Esophagus muscularis mucosa (tissue), 4 donors: Measurements from ENCODE around the gene PKN2. TPM values are rescaled to one million over a fixed set of nuclear protein-coding genes. Genes with fewer than 3 reads are reported as not detected.
"Not testable (repeated sequence)": the region's sequence is repeated elsewhere in the genome, so short reads cannot be mapped to it uniquely, and the experiment has no call there.

Source experiments
- DNase-seq: peaks from one replicate; pipeline ENCODE4 v3.0.0-alpha.2; 2017; ENCODE audit errors: extremely low spot score
- H3K27ac ChIP-seq, 4 donors: fragments of 200-600 bp; sonication (generic); replicated peaks in 1 of 4; 1 replicate in 3 of 4; 2 replicates in 1 of 4; pipeline ENCODE4 v1.5.1; 2016 to 2019; ENCODE audit warnings: mild to moderate bottlenecking in 1 of 4
- H3K27me3 ChIP-seq, 4 donors: fragments of 200-600 bp; sonication (generic); one replicate each; pipeline versions ENCODE4 v1.5.1 to v1.6.0; 2016 to 2019
- H3K36me3 ChIP-seq, 4 donors: fragments of 200-600 bp; sonication (generic); one replicate each; pipeline ENCODE4 v1.5.1; 2016 to 2019
- H3K4me1 ChIP-seq, 4 donors: fragments of 200-600 bp; sonication (generic); one replicate each; pipeline ENCODE4 v1.5.1; 2016 to 2019
- H3K4me3 ChIP-seq, 4 donors: fragments of 200-600 bp; sonication (generic); 1 replicate in 2 of 4; 2 replicates in 2 of 4; pipeline ENCODE4 v1.5.1; 2016 to 2019; ENCODE audit warnings: mild to moderate bottlenecking in 4 of 4, moderate library complexity in 1 of 4
- H3K9me3 ChIP-seq, 4 donors: fragments of 200-600 bp; sonication (generic); 1 replicate in 3 of 4; 2 replicates in 1 of 4; pipeline ENCODE4 v1.5.1; 2016 to 2019
- EP300 ChIP-seq: sonication (generic); formaldehyde crosslinking; IDR thresholded peaks from one replicate; pipeline ENCODE4 v1.6.1; 2017; ENCODE audit warnings: antibody characterized with exemption
- POLR2A ChIP-seq: fragments of 450-650 bp; IDR thresholded peaks from one replicate; pipeline ENCODE4 v1.6.1; 2017; ENCODE audit warnings: antibody characterized with exemption, moderate library complexity, mild to moderate bottlenecking, low read depth
- POLR2AphosphoS5 ChIP-seq, 2 donors: sonication (generic); formaldehyde crosslinking; IDR thresholded peaks; one replicate each; pipeline ENCODE4 v1.6.1; 2017; ENCODE audit warnings: antibody characterized with exemption in 2 of 2
- WGBS: methylation state at CpG from one replicate; pipeline ENCODE4 v1.1.5; 2018; 5-methylcytosine and 5-hydroxymethylcytosine counted together
- intact Hi-C: fragments of 100-400 bp; cut with DNase I; formaldehyde crosslinking; loops from one replicate; pipeline ENCODE4 v1.15.1; 2023
- small RNA-seq, 3 donors: library from RNA; depleted of rRNA; stranded (forward); fragments of <200 nt; gene quantifications; one replicate each; pipeline ENCODE3, GENCODE V24; 2016
- total RNA-seq, 4 donors: library from RNA; depleted of rRNA; stranded (reverse); fragments of >200 nt; gene quantifications; one replicate each; pipeline versions ENCODE4 v1.1.0 to v1.2.1, GENCODE V29; 2016
- TF ChIP-seq, protein P1 (sequence below), 3 experiments: fragments of 200-600 bp in 2 of 3; fragments of 450-650 bp in 1 of 3; sonication (generic) in 2 of 3; IDR thresholded peaks; one replicate each; pipeline ENCODE4 v1.5.1; 2017 to 2019; ENCODE audit warnings: antibody characterized with exemption in 3 of 3, mild to moderate bottlenecking in 2 of 3, moderate library complexity in 1 of 3

PKN2 gene
- total RNA-seq, 4 donors from 2014 or later: 27.2 to 39.9 (median 34.3) TPM

GRCh38 chr1:88877911-88878310, 193.8 kb downstream of the PKN2 start:
- peak overlapping the region in 2 of 4 donors; percentile 36 to 53 for H3K27ac ChIP-seq
- DNase-seq: no peak
- 81% methylated on average over 9 of the region's 9 CpGs for WGBS
- H3K9me3 ChIP-seq: no peaks in the 10 kb centered on the region
- intact Hi-C loops: loop anchor here (5.0 to 10.0 kb wide), 2 partner anchors 73 to 221 kb away; no protein-coding TSS in a partner anchor
- H3K27me3 ChIP-seq: no peaks in the 10 kb centered on the region
- H3K4me1 ChIP-seq: peaks cover 22 to 58% (median 46%) of the 10 kb centered on the region in 4 donors
- H3K4me3 ChIP-seq: no peak overlapping the region
- peaks cover 0 to 38% (median 0%) of the 10 kb centered on the region in 4 donors for H3K36me3 ChIP-seq
- TF ChIP-seq POLR2A: no peak
- no peak for TF ChIP-seq POLR2AphosphoS5 (IDR thresholded peaks at IDR 0.05)
- TF ChIP-seq EP300: no peak

- TF ChIP-seq EP300: no peak
- TF ChIP-seq, protein P1, sequence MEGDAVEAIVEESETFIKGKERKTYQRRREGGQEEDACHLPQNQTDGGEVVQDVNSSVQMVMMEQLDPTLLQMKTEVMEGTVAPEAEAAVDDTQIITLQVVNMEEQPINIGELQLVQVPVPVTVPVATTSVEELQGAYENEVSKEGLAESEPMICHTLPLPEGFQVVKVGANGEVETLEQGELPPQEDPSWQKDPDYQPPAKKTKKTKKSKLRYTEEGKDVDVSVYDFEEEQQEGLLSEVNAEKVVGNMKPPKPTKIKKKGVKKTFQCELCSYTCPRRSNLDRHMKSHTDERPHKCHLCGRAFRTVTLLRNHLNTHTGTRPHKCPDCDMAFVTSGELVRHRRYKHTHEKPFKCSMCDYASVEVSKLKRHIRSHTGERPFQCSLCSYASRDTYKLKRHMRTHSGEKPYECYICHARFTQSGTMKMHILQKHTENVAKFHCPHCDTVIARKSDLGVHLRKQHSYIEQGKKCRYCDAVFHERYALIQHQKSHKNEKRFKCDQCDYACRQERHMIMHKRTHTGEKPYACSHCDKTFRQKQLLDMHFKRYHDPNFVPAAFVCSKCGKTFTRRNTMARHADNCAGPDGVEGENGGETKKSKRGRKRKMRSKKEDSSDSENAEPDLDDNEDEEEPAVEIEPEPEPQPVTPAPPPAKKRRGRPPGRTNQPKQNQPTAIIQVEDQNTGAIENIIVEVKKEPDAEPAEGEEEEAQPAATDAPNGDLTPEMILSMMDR (IDR thresholded peaks at IDR 0.05): no peak
- no peak for TF ChIP-seq POLR2A
- TF ChIP-seq POLR2AphosphoS5 (IDR thresholded peaks at IDR 0.05): no peak
- DNase-seq: no peak
- intact Hi-C loops: loop anchor here (5.0 to 10.0 kb wide), 2 partner anchors 74 to 221 kb away; no protein-coding TSS in a partner anchor
- H3K27me3 ChIP-seq: no peaks in the 10 kb centered on the region
- H3K36me3 ChIP-seq: peaks cover under 1 to 46% (median 4%) of the 10 kb centered on the region in 4 donors
- no peak overlapping the region for H3K27ac ChIP-seq
- no peaks in the 10 kb centered on the region for H3K9me3 ChIP-seq
- 72% methylated on average over 4 of the region's 4 CpGs for WGBS
- no peak overlapping the region for H3K4me3 ChIP-seq
- H3K4me1 ChIP-seq: peaks cover 21 to 62% (median 49%) of the 10 kb centered on the region in 4 donors
Observed at GRCh38 chr1:88878731-88879130, 194.7 kb downstream of the PKN2 start.

GRCh38 chr1:88880717-88881116, 196.6 kb downstream of the PKN2 start:
- intact Hi-C loops: loop anchor here (10.0 kb wide), 1 partner anchor 196 kb away; the partner anchor contains the start of gene PKN2

GRCh38 chr1:88883156-88883555, 199.1 kb downstream of the PKN2 start:
- no peaks in the 10 kb centered on the region for H3K9me3 ChIP-seq
- TF ChIP-seq POLR2AphosphoS5 (IDR thresholded peaks at IDR 0.05) (no peak), EP300 (no peak), POLR2A (no peak)
- TF ChIP-seq, protein P1 (IDR thresholded peaks at IDR 0.05): no peak
- intact Hi-C loops: loop anchor here (10.0 kb wide), 1 partner anchor 198 kb away; the partner anchor contains the start of gene PKN2
- peaks cover 31 to 76% (median 38%) of the 10 kb centered on the region in 4 donors for H3K36me3 ChIP-seq
- H3K27me3 ChIP-seq: no peaks in the 10 kb centered on the region
- H3K4me1 ChIP-seq: peaks cover 0 to 30% (median 18%) of the 10 kb centered on the region in 4 donors
- no peak overlapping the region for H3K4me3 ChIP-seq
- H3K27ac ChIP-seq: no peak overlapping the region
- DNase-seq: no peak
- 90% methylated on average over 3 of the region's 3 CpGs for WGBS

More at GRCh38 chr1:88880717-88881116, 196.6 kb downstream of the PKN2 start:
- not testable (repeated sequence) for DNase-seq, H3K27me3 ChIP-seq, H3K9me3 ChIP-seq, H3K4me3 ChIP-seq, H3K27ac ChIP-seq
- Histone ChIP-seq H3K36me3 (peaks cover 18 to 65% (median 20%) of the 10 kb centered on the region in 4 donors), H3K4me1 (peaks cover 17 to 53% (median 40%) of the 10 kb centered on the region in 4 donors)
- 79% methylated on average over 8 of the region's 8 CpGs for WGBS

Small RNAs within 50 kb of the gene (small RNA-seq; reads per million reads assigned to genes)
- gene RNU6-125P: 0 reads per million in 3 donors

Other genes with a start within 250 kb of the PKN2 start
- 10 to 100 TPM; 22.4 to 39.6 (median 24.2) TPM for gene GTF2B, start 207.3 kb downstream of the PKN2 start, total RNA-seq